IPS-18a (cell line): Measurements from ENCODE around the gene FCRLA.

ENCODE experiments used
- H3K27ac ChIP-seq: one replicate; pipeline ENCODE4 v1.5.1; 2013; ENCODE audit warnings: low read length
- H3K27me3 ChIP-seq: one replicate; pipeline ENCODE4 v1.6.1; 2013; ENCODE audit warnings: mild to moderate bottlenecking, low read length; ENCODE audit not compliant: control insufficient read depth, insufficient read depth
- H3K36me3 ChIP-seq: one replicate; pipeline ENCODE4 v1.6.1; 2013; ENCODE audit warnings: low read depth, low read length; ENCODE audit not compliant: control insufficient read depth
- H3K4me1 ChIP-seq: one replicate; pipeline ENCODE4 v1.6.1; 2013; ENCODE audit warnings: low read depth, low read length; ENCODE audit not compliant: control insufficient read depth
- H3K4me3 ChIP-seq: one replicate; pipeline ENCODE4 v1.5.1; 2013; ENCODE audit warnings: low read length
- H3K9ac ChIP-seq: one replicate; pipeline ENCODE4 v1.6.1; 2013; ENCODE audit warnings: mild to moderate bottlenecking, low read length, moderate library complexity
- H3K9me3 ChIP-seq: one replicate; pipeline ENCODE4 v1.6.1; 2013; ENCODE audit warnings: low read depth, low read length; ENCODE audit not compliant: control insufficient read depth

FCRLA gene

DNA sequence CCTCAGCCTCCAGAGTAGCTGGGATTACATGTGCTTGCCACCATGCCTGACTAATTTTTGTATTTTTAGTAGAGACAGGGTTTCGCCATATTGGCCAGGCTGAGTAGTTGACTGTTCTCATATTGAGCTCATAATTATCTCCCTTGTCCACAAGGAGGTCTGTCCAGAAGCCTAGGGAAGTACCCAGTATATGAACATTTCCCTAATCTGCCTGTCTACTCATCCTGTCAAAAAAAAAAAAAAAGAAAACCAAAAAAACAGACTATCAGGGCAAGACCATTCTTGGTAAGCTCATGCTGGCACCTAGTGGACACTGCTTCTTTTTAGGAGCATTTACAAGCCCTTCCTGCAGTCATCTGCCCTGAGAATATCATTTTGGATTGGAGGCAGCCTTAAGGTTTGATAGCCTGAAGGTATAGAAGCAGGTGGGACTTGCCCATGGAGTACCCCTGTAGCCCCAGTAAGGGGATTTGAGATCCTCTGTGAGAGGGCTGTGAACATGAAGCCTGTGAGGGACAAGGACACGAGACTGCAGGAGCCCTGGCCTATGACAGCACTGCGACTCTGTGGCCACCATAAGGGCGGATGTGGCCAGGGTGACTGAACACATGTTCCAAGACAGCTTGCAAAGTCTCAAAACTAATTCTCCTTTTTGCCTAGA, 31.7 kb downstream of the FCRLA start:
- Histone ChIP-seq H3K27me3 (no peaks in the 10 kb centered on the region), H3K27ac (no peak overlapping the region), H3K36me3 (no peaks in the 10 kb centered on the region), H3K4me3 (no peak overlapping the region), H3K9me3 (no peaks in the 10 kb centered on the region), H3K9ac (no peak overlapping the region), H3K4me1 (peaks cover 18% of the 10 kb centered on the region)

DNA sequence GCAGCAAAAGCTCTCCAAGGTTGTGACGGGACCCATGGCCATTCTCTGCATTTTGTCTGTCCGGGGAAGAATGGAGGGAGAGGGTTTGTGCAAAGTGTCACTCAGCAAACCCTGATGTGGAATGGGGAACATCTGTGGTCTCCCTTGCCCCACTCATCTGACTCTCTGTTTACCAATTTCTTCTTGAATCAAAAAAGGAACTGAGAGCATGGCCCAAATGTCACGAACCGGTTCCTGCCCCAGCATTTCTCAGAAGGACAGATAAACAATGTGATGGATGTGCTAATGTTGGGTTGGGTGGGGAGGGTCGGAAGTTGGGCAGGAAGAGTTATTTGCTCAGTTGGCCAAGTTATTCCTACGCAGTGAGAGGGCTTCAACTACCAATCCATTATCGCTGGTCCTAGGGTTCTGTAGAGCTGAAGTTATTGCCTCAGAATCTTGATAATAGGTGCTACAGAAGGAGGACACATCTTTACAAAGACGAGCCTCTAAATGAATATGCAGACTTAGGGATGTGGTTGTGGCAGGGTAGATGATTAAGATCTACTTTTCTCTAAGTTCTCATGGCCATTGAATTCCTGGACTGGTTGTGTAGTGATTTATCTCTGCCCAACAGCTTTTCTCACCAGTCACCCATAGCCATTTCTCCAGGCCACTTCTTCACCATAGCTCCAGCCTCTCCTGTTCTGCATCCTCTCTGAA, 33.0 kb downstream of the FCRLA start:
- Histone ChIP-seq H3K27me3 (no peaks in the 10 kb centered on the region), H3K27ac (no peak overlapping the region), H3K36me3 (no peaks in the 10 kb centered on the region)

DNA sequence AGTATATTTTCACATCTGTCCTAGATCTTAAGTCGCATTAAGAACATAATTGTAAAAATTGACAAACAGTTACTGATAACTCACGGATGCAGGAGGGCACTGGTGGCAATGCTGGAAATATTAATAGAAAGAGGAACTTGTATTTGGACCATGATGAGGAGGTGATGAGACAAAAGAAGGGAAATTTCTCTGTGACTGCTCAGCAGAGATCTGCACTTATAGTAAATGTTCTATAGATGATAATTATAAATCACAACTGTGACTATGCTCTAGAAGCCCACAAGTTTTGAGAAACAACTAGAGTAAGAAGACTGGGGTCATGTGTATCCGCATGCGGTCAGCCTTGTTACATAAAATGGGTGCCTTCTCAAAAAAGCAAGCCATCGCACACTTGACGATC, 33.9 kb downstream of the FCRLA start:
- H3K4me3 ChIP-seq: no peak overlapping the region
- no peak overlapping the region for H3K27ac ChIP-seq
- H3K9ac ChIP-seq: no peak overlapping the region
- no peaks in the 10 kb centered on the region for H3K9me3 ChIP-seq
- no peaks in the 10 kb centered on the region for H3K27me3 ChIP-seq
- H3K36me3 ChIP-seq: no peaks in the 10 kb centered on the region
- H3K4me1 ChIP-seq: peaks cover 18% of the 10 kb centered on the region

More for the DNA sequence above, 33.0 kb downstream of the FCRLA start:
- Histone ChIP-seq H3K9me3 (no peaks in the 10 kb centered on the region), H3K4me3 (no peak overlapping the region), H3K9ac (no peak overlapping the region), H3K4me1 (peaks cover 18% of the 10 kb centered on the region)

DNA sequence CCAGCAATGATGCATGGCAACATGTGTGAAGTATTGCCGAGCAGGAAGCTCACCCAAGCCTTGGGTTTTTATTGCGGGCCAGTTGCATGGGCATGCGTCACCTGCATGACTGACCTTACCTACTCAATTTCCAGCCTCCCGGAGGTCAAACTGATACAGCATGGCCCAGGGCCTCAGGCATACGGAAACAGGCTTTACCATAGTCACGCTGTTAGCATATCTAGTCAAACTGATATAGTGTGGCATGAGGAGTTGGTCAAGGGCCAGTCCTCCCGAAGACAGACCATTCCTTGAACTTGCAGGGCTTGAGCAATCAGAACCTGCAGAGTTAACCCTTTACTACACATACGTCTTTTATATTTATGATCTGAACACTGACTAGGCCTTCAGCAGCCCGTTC, 36.2 kb downstream of the FCRLA start:
- no peaks in the 10 kb centered on the region for H3K36me3 ChIP-seq
- H3K27me3 ChIP-seq: no peaks in the 10 kb centered on the region
- H3K27ac ChIP-seq: no peak overlapping the region
- no peaks in the 10 kb centered on the region for H3K9me3 ChIP-seq
- H3K4me1 ChIP-seq: no peaks in the 10 kb centered on the region
- no peak overlapping the region for H3K4me3 ChIP-seq
- H3K9ac ChIP-seq: no peak overlapping the region

DNA sequence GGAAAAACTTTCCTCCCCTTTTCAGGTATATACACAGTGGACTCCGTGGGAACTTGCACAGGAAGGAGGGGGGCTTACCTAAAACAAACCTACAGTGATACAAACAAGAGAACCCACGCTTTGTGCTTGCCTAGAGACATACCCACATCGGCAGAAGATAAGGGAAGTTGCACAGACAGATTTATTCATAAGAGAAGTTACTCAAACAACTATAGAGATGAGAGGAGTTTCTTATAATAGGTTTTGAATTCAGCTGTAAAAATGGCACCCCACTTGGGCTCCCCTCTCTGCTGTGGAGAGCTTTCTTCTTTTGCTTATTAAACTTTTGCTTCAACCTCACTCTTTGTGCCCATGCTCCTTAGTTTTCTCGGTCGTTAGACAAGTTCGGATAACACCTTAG, 40.8 kb downstream of the FCRLA start:
- peaks cover 7% of the 10 kb centered on the region for H3K4me1 ChIP-seq
- H3K9ac ChIP-seq: no peak overlapping the region
- H3K9me3 ChIP-seq: no peaks in the 10 kb centered on the region
- no peak overlapping the region for H3K27ac ChIP-seq
- no peak overlapping the region for H3K4me3 ChIP-seq
- H3K36me3 ChIP-seq: peaks cover 18% of the 10 kb centered on the region
- H3K27me3 ChIP-seq: no peaks in the 10 kb centered on the region

DNA sequence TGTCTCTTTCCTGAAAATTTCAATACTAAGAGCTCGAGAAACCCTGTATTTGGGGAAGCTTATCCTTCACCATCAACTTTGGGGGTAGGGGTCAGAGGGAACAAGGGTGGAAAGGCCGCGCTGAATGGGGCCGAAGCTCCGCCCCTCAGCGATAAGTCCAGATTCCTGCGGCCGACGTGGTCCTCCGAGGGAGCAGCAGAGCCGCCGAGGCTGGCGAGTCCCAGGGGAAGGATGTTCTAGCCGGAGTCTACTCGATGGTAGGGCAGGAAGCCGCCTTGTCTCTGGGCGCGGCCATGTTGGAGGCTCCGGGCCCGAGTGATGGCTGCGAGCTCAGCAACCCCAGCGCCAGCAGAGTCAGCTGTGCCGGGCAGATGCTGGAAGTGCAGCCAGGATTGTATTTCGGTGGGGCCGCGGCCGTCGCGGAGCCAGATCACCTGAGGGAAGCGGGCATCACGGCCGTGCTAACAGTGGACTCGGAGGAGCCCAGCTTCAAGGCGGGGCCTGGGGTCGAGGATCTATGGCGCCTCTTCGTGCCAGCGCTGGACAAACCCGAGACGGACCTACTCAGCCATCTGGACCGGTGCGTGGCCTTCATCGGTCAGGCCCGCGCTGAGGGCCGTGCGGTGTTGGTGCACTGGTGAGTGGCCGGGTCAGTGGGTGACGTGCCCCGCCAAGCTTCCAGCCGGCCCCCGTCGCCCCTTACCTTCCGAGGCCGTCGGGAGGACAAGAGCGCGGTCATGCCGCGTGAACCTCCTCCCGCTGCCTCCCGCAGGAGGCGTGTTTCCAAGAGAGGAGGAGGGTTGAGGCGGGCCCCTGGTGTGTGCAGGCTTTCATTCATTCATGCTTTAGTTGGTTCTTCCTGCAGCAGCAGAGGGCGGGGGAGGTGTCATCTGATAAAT, 42.7 kb downstream of the FCRLA start, which contains the start of gene DUSP12:
Gene DUSP12, plus strand, starts transcription at position 278 of the 899 bp plus-strand sequence. Its CDS starts 16 bp downstream, at position 294.
- Histone ChIP-seq H3K4me1 (peaks cover 7% of the 10 kb centered on the region), H3K27ac (peak within 1 kb of the TSS; percentile 96), H3K9ac (peak within 1 kb of the TSS; percentile 98), H3K36me3 (peaks cover 34% of the 10 kb centered on the region), H3K27me3 (no peaks in the 10 kb centered on the region), H3K9me3 (no peaks in the 10 kb centered on the region), H3K4me3 (peak within 1 kb of the TSS; percentile 97)

DNA sequence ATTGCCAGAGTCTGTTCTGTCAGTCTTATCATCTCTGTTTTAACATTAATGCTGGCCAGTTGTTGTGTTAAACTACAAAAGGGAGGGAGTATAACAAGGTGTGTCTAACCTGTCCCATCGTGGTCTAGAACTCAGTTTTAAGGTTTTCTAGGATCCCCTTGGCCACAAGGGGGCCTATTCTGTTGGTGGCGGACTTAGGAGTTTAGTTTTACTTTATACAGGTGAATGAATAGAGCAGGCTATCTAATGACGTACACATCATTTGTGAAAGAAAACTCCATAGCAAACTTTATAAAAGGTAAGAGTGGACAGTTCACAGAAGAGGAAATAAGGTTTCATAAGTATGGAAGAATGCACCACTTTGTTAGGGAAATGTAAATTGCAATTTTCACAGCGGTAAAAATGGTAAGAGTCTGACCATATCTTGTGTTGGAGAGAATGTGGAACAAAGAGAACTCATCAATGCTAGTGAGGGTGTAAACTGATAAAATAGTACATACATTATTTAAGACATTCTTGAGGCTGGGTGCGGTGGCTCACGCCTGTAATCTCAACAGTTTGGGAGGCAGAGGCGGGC, 56.6 kb downstream of the FCRLA start:
- Histone ChIP-seq H3K36me3 (peaks cover 3% of the 10 kb centered on the region), H3K27me3 (no peaks in the 10 kb centered on the region), H3K4me3 (no peak overlapping the region), H3K9me3 (no peaks in the 10 kb centered on the region), H3K27ac (no peak overlapping the region), H3K4me1 (peaks cover 4% of the 10 kb centered on the region), H3K9ac (no peak overlapping the region)
